Panc1 (cell line): Measurements from ENCODE around the gene TMEM107. TPM values are rescaled to one million over a fixed set of nuclear protein-coding genes. Genes with fewer than 3 reads are reported as not detected.
A peak's percentile ranks its signal among the peaks of the same experiment; 100 is the strongest.

Experiments
- ATAC-seq: fragments of 200-7000 bp; cut with Tn5 transposase; 2 replicates; pipeline ENCODE4 v1.9.1; 2020; ENCODE audit warnings: mild to moderate bottlenecking, moderate library complexity
- BruUV-seq: library from RNA; stranded (reverse); fragments of 400-500 nt; replicated peaks from 2 replicates; lab custom pipeline; 2021; lab: Mats Ljungman, UMichigan
- CTCF ChIA-PET: fragments of 300-600 bp; sonication (Branson Sonifier 250); formaldehyde crosslinking; loops from one replicate; lab custom pipeline; 2022; ENCODE audit warnings: antibody characterized with exemption; lab: Charles Lee
- POLR2A ChIA-PET: fragments of 300-600 bp; sonication (Branson Sonifier 250); formaldehyde crosslinking; loops from one replicate; lab custom pipeline; 2022; ENCODE audit warnings: antibody characterized with exemption; lab: Charles Lee
- DNase-seq: peaks from one replicate; pipeline ENCODE4 v3.0.0-alpha.2; 2010; ENCODE audit warnings: low read depth, low spot score
- H3K27ac ChIP-seq: 2 replicates; pipeline ENCODE4 v1.5.1; 2011; ENCODE audit warnings: mild to moderate bottlenecking, low read length, inconsistent platforms
- H3K27me3 ChIP-seq: fragments of 200-500 bp; sonication (Bioruptor generic); 2 replicates; pipeline ENCODE4 v1.6.0; 2014; ENCODE audit warnings: low read length, inconsistent platforms; ENCODE audit not compliant: control insufficient read depth, insufficient read depth
- H3K36me3 ChIP-seq: fragments of 200-500 bp; sonication (Bioruptor generic); 2 replicates; pipeline ENCODE4 v1.5.1; 2014; ENCODE audit warnings: inconsistent platforms, mild to moderate bottlenecking, low read length, moderate library complexity; ENCODE audit not compliant: control insufficient read depth, insufficient read depth
- H3K4me1 ChIP-seq: 2 replicates; pipeline ENCODE4 v1.5.1; 2011; ENCODE audit warnings: inconsistent platforms, mild to moderate bottlenecking, low read length, moderate library complexity; ENCODE audit not compliant: control insufficient read depth, insufficient read depth
- H3K4me3 ChIP-seq, 2 experiments: 2 replicates each; pipeline ENCODE4 v1.5.1; 2011 to 2012; ENCODE audit warnings: low read depth in 2 of 2, low read length in 2 of 2, mild to moderate bottlenecking in 2 of 2, inconsistent platforms in 1 of 2, moderate library complexity in 1 of 2
- H3K9me3 ChIP-seq: fragments of 200-500 bp; sonication (Bioruptor generic); 2 replicates; pipeline ENCODE4 v1.5.1; 2014; ENCODE audit warnings: low read depth, mild to moderate bottlenecking, inconsistent platforms, low read length, moderate library complexity; ENCODE audit not compliant: control insufficient read depth, insufficient read depth
- POLR2AphosphoS5 ChIP-seq: IDR thresholded peaks from 2 replicates; pipeline ENCODE4 v1.6.1; 2012; ENCODE audit warnings: mild to moderate bottlenecking, low read depth, low read length, moderate library complexity
- SIN3A ChIP-seq: IDR thresholded peaks from 2 replicates; pipeline ENCODE4 v1.6.1; 2012; ENCODE audit warnings: low read depth, mild to moderate bottlenecking, low read length, moderate library complexity, borderline replicate concordance; ENCODE audit not compliant: insufficient read depth
- TCF7L2 ChIP-seq: IDR thresholded peaks from 2 replicates; pipeline ENCODE4 v1.6.1; 2011; ENCODE audit warnings: mild to moderate bottlenecking, low read depth, low read length, inconsistent platforms
- in situ Hi-C: cut with HindIII; loops from 2 replicates; pipeline ENCODE4 v1.10.0; 2016; ENCODE audit warnings: low sequenced_read_pairs, low pct_unique_long_range_greater_than_20kb
- intact Hi-C: fragments of 100-400 bp; cut with micrococcal nuclease; formaldehyde crosslinking; loops from one replicate; pipeline ENCODE4 v1.10.0; 2022; ENCODE audit not compliant: unreplicated experiment
- total RNA-seq: library from RNA; stranded (reverse); gene quantifications from one replicate; pipeline ENCODE4 v1.2.1, GENCODE V29; 2021; ENCODE audit not compliant: unreplicated experiment
- TF ChIP-seq, protein P1 (sequence below): fragments of 450-650 bp; IDR thresholded peaks from 2 replicates; pipeline ENCODE4 v1.5.1; 2017; ENCODE audit warnings: mild to moderate bottlenecking
- TF ChIP-seq, protein P2 (sequence below), 2 experiments: IDR thresholded peaks; 2 replicates each; pipeline ENCODE4 v1.6.1; 2011 to 2012; ENCODE audit warnings: low read depth in 2 of 2, control low read depth in 1 of 2, low read length in 1 of 2, mild to moderate bottlenecking in 1 of 2, moderate library complexity in 1 of 2; ENCODE audit not compliant: insufficient read depth in 1 of 2

The TMEM107 gene
- total RNA-seq, 1 experiment from 2014 or later: 10.6 TPM

DNA sequence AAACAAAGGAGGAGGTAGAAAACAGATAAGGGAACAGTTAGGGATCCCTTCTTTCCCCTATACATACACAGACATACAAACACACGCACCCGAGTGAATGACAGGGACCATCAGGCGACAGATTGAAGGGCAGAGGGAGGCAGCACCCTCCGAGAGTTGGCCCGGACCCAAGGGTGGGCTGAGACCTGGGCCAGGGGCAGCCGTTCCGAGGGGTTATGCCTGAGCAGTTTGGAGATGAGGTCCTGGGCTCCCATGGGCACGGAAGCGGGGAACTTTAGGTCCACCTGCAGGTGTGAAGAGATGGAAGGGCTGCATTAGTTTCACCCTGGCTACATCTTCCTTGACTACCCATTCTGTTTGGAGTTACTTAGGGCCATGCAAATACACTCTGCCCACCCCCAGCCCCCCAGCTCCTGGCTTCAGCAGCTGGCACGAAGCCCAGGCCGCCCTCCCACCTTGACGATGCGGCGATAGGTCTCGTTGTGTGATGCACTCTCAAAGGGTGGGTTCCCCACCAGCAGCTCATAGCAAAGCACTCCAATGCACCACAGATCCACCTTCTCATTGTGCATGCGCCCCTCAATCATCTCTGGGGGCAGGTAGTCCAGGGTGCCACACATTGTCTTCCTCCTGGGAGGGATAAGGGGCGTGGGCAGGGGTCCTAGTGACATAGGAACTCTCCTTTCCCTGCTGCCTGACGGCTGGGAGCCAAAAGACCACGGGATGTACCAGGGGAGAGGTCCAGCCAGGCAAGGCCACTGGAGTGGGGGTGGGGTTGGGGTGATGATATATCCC is 28.8 kb upstream of the TMEM107 start:
- Histone ChIP-seq H3K27me3 (no peaks in the 10 kb centered on the region), H3K4me1 (peaks cover 12% of the 10 kb centered on the region), H3K36me3 (peaks cover 4% of the 10 kb centered on the region), H3K9me3 (no peaks in the 10 kb centered on the region), H3K4me3 (no peak overlapping the region), H3K27ac (no peak overlapping the region)
- BruUV-seq: no TSS peak
- in situ Hi-C loops: no loop called here
- TF ChIP-seq TCF7L2 (no peak), SIN3A (0 out of 2 replicates have a peak, but pooled peaks have one; percentile 22), POLR2AphosphoS5 (peak; percentile 58; the same call in 1 of the 2 replicates)
- ChIA-PET POLR2A (no interaction called here), CTCF (no interaction called here)
- intact Hi-C loops: no loop called here
- ATAC-seq: no peak
- no peak for DNase-seq

DNA sequence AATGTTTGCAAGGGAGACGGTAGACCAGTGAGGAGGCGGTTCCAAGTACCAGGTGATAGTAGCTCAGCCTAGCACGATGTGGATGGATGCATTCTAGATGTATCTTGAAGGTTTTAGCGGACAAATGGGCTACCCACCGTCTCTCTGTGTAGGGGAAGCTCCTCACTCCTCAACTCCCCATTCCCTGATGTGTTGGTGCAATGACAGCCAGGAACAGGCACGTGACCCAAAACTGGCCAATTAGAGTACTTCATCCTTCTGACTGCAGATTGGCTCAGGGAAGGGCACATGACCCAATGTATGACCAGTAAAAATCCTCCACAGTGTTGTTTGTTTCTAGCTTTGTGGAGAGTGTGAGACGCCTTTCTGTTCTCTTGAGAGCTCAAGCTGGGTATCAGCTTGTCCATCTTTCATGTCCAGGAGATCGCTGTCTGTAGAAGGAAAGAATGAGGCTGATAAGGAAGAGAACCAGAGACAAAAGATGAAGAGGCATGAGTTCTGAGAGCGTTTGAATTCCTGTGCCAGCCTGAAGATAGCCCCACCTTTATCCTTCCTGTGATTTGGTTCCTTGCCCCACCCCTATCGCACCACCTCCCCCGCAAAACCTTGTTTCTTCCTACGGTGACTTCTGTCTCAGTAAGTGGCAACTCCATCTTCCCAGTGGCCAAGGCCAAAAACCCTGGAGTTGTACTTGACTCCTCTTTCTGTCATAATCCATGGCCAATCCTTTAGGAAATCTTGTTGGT is 16.1 kb upstream of the TMEM107 start:
- Histone ChIP-seq H3K4me1 (peaks cover 22% of the 10 kb centered on the region), H3K27ac (peak overlapping the region; percentile 84), H3K36me3 (no peaks in the 10 kb centered on the region), H3K4me3 (peak overlapping the region; percentile 40 to 51), H3K9me3 (no peaks in the 10 kb centered on the region), H3K27me3 (no peaks in the 10 kb centered on the region)
- peak; percentile 43 for ATAC-seq
- ChIA-PET CTCF (no interaction called here), POLR2A (no interaction called here)
- TF ChIP-seq, protein P1, sequence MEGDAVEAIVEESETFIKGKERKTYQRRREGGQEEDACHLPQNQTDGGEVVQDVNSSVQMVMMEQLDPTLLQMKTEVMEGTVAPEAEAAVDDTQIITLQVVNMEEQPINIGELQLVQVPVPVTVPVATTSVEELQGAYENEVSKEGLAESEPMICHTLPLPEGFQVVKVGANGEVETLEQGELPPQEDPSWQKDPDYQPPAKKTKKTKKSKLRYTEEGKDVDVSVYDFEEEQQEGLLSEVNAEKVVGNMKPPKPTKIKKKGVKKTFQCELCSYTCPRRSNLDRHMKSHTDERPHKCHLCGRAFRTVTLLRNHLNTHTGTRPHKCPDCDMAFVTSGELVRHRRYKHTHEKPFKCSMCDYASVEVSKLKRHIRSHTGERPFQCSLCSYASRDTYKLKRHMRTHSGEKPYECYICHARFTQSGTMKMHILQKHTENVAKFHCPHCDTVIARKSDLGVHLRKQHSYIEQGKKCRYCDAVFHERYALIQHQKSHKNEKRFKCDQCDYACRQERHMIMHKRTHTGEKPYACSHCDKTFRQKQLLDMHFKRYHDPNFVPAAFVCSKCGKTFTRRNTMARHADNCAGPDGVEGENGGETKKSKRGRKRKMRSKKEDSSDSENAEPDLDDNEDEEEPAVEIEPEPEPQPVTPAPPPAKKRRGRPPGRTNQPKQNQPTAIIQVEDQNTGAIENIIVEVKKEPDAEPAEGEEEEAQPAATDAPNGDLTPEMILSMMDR: no peak
- peak; percentile 55; the same call in 1 of the 2 replicates for TF ChIP-seq POLR2AphosphoS5
- peak; percentile 83 for DNase-seq
- intact Hi-C loops: no loop called here
- in situ Hi-C loops: no loop called here
- no TSS peak for BruUV-seq

DNA sequence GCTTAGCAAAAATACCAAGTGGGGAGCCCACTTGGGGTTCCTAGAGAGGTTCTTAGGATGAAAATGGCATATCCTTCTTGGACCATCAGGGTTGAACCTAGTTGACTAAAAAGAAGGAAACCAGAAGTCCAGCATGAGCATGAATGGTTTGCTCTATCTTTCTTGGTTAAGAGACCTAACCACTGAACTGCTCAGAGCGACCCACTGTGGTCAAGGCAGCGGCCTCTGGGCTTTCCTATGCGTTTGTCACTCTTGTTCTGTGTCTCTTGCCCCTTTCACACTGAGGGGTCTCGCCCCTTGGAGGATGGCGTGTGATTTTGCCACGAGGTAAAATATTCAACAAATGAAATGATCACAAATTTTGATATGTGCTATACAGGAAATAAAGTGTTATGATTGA is 14.3 kb upstream of the TMEM107 start:
- CTCF ChIA-PET: interaction anchor here (0.6 kb wide), 1 partner anchor 72 kb away, joined by 6 read pairs; no protein-coding TSS in a partner anchor
- intact Hi-C loops: no loop called here

More for the DNA sequence above, 14.3 kb upstream of the TMEM107 start:
- Histone ChIP-seq H3K4me1 (peaks cover 22% of the 10 kb centered on the region), H3K27ac (peak overlapping the region; percentile 86), H3K4me3 (peak overlapping the region; percentile 42 to 71), H3K9me3 (no peaks in the 10 kb centered on the region), H3K27me3 (no peaks in the 10 kb centered on the region), H3K36me3 (no peaks in the 10 kb centered on the region)
- no TSS peak for BruUV-seq
- no peak for ATAC-seq
- no peak for DNase-seq
- POLR2A ChIA-PET: interaction anchor here (0.6 kb wide), 1 partner anchor 60 kb away, joined by 3 read pairs; no protein-coding TSS in a partner anchor
- in situ Hi-C loops: no loop called here
- TF ChIP-seq, protein P2, sequence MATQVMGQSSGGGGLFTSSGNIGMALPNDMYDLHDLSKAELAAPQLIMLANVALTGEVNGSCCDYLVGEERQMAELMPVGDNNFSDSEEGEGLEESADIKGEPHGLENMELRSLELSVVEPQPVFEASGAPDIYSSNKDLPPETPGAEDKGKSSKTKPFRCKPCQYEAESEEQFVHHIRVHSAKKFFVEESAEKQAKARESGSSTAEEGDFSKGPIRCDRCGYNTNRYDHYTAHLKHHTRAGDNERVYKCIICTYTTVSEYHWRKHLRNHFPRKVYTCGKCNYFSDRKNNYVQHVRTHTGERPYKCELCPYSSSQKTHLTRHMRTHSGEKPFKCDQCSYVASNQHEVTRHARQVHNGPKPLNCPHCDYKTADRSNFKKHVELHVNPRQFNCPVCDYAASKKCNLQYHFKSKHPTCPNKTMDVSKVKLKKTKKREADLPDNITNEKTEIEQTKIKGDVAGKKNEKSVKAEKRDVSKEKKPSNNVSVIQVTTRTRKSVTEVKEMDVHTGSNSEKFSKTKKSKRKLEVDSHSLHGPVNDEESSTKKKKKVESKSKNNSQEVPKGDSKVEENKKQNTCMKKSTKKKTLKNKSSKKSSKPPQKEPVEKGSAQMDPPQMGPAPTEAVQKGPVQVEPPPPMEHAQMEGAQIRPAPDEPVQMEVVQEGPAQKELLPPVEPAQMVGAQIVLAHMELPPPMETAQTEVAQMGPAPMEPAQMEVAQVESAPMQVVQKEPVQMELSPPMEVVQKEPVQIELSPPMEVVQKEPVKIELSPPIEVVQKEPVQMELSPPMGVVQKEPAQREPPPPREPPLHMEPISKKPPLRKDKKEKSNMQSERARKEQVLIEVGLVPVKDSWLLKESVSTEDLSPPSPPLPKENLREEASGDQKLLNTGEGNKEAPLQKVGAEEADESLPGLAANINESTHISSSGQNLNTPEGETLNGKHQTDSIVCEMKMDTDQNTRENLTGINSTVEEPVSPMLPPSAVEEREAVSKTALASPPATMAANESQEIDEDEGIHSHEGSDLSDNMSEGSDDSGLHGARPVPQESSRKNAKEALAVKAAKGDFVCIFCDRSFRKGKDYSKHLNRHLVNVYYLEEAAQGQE (IDR thresholded peaks at IDR 0.05; ENCODE audit: insufficient read depth in 1 of 2, low read depth in 2 of 2, low read length in 1 of 2): no peak
- TF ChIP-seq, protein P1: no peak
- TF ChIP-seq SIN3A (no peak), POLR2AphosphoS5 (no peak), TCF7L2 (no peak)
